ENCODE measurements around the gene SZRD1.

DNA sequence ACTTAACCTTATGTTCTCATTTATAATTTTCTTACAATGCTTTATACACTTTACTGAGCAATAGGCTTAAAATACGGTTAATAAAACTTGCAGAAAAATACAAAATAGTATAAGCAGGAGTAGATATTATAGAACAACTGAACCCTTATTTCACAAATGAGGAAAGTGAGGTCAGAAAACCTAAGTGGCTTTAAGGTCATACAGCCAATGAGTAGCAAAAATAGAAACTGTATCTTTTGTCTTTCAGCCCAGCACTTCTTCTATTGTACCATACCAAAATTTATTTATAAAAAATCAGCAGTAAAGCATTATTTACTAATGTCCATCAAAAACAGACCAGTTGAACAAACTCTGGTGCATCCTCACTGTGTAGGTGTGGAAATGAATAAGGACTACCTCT lies 26.4 kb upstream of the SZRD1 start:
- no peak for TF ChIP-seq POLR2AphosphoS5 (IDR thresholded peaks at IDR 0.05; ENCODE audit: low read depth, low read length)
- TF ChIP-seq TAF1 (IDR thresholded peaks at IDR 0.05; ENCODE audit: low read depth, low read length) = no peak
- TF ChIP-seq POLR2A (IDR thresholded peaks at IDR 0.05; ENCODE audit: low read depth, low read length) = no peak
- no peak for TF ChIP-seq SPI1 (IDR thresholded peaks at IDR 0.05; ENCODE audit: low read depth, low read length)
- no peak for TF ChIP-seq POU2F2 (IDR thresholded peaks at IDR 0.05; ENCODE audit: low read depth, low read length)

Measured in GM12891 (cell line).